GM23338 (cell line): ENCODE results near the gene C10orf105. TPM values are rescaled to one million over a fixed set of nuclear protein-coding genes. Genes with fewer than 3 reads are reported as not detected.

Experiments
- EZH2 ChIP-seq: fragments of 200-600 bp; sonication (generic); IDR thresholded peaks from one replicate; pipeline ENCODE4 v1.8.0; 2017; ENCODE audit warnings: antibody characterized with exemption, mild to moderate bottlenecking, low read depth; ENCODE audit not compliant: unreplicated experiment
- NANOG ChIP-seq: IDR thresholded peaks from 2 replicates; pipeline ENCODE4 v1.6.1; 2016; ENCODE audit warnings: antibody characterized with exemption, borderline replicate concordance
- REST ChIP-seq: IDR thresholded peaks from one replicate; pipeline ENCODE4 v1.6.1; 2018; ENCODE audit warnings: antibody characterized with exemption; ENCODE audit not compliant: unreplicated experiment
- ZNF462 ChIP-seq: fragments of 250-450 bp; sonication (Bioruptor Pico); IDR thresholded peaks from 2 replicates; pipeline ENCODE4 v1.5.0; 2020; ENCODE audit warnings: mild to moderate bottlenecking, moderate library complexity
- polyA plus RNA-seq: library from polyadenylated mRNA; unstranded; fragments of >200 nt; fragmentation: Nextera tagmentation; extraction: Ambion mirVana; gene quantifications from 2 replicates; pipeline ENCODE4 v1.2.1, GENCODE V29; 2016
- total RNA-seq: library from RNA; depleted of rRNA; stranded (reverse); fragments of >200 nt; shearing (Covaris generic); gene quantifications from 2 replicates; pipeline ENCODE4 v1.2.3, GENCODE V29; 2014

C10orf105 gene
- total and polyA plus RNA-seq, 2 experiments from 2014 or later, result 0.15 to 0.17 TPM

GRCh38 chr10:71707240-71707789 lies 12.3 kb downstream of the C10orf105 start (continued):
- TF ChIP-seq ZNF462 (no peak), REST (no peak), EZH2 (no peak), NANOG (no peak)
